Measurements from ENCODE around the gene JPH2.

- no peak for TF ChIP-seq CTCF (IDR thresholded peaks at IDR 0.05; ENCODE audit: low read depth, low read length)
- TF ChIP-seq EZH2phosphoT487 (IDR thresholded peaks at IDR 0.05; ENCODE audit: low read depth), result no peak
Observed at GRCh38 chr20:44224637-44225036, 37.6 kb upstream of the JPH2 start.

Data from OCI-LY3 (cell line).